Measurements from ENCODE around the gene PADI4.

PADI4 gene

DNA sequence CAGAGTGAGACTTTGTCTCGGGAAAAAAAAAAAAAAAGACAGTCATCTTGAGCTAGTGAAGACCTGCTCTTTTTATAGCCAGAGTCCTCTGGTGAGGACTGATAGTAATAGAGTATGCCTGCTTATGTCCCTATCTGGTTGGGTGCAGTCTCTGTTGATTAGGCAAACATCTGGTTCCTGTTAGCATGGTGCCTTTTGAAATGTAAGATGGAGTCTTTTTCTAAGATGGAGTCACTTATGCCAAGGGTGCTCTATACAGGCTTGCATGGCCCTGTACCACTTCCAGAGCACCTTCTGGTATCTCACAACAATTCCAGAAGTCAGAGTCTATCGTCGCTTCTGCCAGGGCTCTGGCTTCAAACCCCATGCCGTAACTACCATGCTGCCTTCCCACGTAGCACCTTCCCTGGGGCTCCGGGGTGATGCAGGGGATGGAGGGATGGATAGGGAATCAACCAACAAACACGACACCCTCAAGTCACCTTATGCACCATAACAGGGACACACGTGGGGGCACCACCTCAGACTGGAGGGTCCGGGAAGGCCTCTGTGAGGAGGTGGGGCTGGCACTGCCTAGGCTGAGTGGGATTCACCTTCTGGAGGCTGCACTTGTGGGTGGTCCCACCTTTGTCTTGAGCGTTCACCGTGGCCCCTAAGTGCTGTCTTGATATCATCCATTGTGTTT lies 52.4 kb downstream of the PADI4 start:
- TF ChIP-seq ISL1 (CRISPR knock-in tag; IDR thresholded peaks at IDR 0.05) (no peak), TOX (CRISPR knock-in tag; IDR thresholded peaks at IDR 0.05; ENCODE audit: borderline replicate concordance) (no peak), ZFP30 (CRISPR knock-in tag; IDR thresholded peaks at IDR 0.05) (no peak), RARB (CRISPR knock-in tag; IDR thresholded peaks at IDR 0.05) (no peak)
- TF ChIP-seq, protein P1, sequence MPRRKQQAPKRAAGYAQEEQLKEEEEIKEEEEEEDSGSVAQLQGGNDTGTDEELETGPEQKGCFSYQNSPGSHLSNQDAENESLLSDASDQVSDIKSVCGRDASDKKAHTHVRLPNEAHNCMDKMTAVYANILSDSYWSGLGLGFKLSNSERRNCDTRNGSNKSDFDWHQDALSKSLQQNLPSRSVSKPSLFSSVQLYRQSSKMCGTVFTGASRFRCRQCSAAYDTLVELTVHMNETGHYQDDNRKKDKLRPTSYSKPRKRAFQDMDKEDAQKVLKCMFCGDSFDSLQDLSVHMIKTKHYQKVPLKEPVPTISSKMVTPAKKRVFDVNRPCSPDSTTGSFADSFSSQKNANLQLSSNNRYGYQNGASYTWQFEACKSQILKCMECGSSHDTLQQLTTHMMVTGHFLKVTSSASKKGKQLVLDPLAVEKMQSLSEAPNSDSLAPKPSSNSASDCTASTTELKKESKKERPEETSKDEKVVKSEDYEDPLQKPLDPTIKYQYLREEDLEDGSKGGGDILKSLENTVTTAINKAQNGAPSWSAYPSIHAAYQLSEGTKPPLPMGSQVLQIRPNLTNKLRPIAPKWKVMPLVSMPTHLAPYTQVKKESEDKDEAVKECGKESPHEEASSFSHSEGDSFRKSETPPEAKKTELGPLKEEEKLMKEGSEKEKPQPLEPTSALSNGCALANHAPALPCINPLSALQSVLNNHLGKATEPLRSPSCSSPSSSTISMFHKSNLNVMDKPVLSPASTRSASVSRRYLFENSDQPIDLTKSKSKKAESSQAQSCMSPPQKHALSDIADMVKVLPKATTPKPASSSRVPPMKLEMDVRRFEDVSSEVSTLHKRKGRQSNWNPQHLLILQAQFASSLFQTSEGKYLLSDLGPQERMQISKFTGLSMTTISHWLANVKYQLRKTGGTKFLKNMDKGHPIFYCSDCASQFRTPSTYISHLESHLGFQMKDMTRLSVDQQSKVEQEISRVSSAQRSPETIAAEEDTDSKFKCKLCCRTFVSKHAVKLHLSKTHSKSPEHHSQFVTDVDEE (CRISPR knock-in tag; IDR thresholded peaks at IDR 0.05): peak; percentile 79
- ATAC-seq: no peak

DNA sequence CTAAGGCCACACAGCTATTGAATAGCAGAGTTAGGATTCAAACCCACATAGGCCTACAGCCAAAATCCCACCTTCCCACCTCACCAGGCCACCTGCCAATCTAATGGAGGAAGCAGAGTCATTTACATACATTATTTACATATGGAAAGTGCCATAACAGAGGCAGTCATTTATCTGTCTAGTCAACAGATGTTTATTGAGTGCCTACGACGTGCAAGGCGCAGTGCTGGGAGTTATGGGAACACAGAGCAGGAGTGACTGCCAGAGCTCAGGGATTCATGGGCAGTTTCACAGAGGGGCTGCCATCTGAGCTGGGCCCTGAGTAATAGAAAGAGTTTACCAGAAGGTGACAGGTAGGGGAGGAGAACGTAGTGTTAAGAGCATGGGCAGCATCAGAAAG lies 53.7 kb downstream of the PADI4 start:
- no peak for ATAC-seq
- TF ChIP-seq TOX (CRISPR knock-in tag; IDR thresholded peaks at IDR 0.05; ENCODE audit: borderline replicate concordance) (no peak), ARNTL (CRISPR knock-in tag; IDR thresholded peaks at IDR 0.05; ENCODE audit: borderline replicate concordance, low read depth) (no peak), ZNF565 (CRISPR knock-in tag; conservative IDR thresholded peaks at IDR 0.05; ENCODE audit: low read depth) (no peak), ISL1 (CRISPR knock-in tag; IDR thresholded peaks at IDR 0.05) (no peak), ZC3H10 (CRISPR knock-in tag; IDR thresholded peaks at IDR 0.05) (no peak), OSR1 (CRISPR knock-in tag; IDR thresholded peaks at IDR 0.05) (no peak), GLIS3 (CRISPR knock-in tag; IDR thresholded peaks at IDR 0.05) (no peak), TCF4 (CRISPR knock-in tag; IDR thresholded peaks at IDR 0.05; ENCODE audit: borderline replicate concordance) (no peak)
- TF ChIP-seq, protein P2, sequence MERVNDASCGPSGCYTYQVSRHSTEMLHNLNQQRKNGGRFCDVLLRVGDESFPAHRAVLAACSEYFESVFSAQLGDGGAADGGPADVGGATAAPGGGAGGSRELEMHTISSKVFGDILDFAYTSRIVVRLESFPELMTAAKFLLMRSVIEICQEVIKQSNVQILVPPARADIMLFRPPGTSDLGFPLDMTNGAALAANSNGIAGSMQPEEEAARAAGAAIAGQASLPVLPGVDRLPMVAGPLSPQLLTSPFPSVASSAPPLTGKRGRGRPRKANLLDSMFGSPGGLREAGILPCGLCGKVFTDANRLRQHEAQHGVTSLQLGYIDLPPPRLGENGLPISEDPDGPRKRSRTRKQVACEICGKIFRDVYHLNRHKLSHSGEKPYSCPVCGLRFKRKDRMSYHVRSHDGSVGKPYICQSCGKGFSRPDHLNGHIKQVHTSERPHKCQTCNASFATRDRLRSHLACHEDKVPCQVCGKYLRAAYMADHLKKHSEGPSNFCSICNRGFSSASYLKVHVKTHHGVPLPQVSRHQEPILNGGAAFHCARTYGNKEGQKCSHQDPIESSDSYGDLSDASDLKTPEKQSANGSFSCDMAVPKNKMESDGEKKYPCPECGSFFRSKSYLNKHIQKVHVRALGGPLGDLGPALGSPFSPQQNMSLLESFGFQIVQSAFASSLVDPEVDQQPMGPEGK (CRISPR knock-in tag; IDR thresholded peaks at IDR 0.05; ENCODE audit: borderline replicate concordance): no peak
- TF ChIP-seq, protein P3, sequence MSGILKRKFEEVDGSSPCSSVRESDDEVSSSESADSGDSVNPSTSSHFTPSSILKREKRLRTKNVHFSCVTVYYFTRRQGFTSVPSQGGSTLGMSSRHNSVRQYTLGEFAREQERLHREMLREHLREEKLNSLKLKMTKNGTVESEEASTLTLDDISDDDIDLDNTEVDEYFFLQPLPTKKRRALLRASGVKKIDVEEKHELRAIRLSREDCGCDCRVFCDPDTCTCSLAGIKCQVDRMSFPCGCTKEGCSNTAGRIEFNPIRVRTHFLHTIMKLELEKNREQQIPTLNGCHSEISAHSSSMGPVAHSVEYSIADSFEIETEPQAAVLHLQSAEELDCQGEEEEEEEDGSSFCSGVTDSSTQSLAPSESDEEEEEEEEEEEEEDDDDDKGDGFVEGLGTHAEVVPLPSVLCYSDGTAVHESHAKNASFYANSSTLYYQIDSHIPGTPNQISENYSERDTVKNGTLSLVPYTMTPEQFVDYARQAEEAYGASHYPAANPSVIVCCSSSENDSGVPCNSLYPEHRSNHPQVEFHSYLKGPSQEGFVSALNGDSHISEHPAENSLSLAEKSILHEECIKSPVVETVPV (CRISPR knock-in tag; IDR thresholded peaks at IDR 0.05): no peak
- TF ChIP-seq, protein P4, sequence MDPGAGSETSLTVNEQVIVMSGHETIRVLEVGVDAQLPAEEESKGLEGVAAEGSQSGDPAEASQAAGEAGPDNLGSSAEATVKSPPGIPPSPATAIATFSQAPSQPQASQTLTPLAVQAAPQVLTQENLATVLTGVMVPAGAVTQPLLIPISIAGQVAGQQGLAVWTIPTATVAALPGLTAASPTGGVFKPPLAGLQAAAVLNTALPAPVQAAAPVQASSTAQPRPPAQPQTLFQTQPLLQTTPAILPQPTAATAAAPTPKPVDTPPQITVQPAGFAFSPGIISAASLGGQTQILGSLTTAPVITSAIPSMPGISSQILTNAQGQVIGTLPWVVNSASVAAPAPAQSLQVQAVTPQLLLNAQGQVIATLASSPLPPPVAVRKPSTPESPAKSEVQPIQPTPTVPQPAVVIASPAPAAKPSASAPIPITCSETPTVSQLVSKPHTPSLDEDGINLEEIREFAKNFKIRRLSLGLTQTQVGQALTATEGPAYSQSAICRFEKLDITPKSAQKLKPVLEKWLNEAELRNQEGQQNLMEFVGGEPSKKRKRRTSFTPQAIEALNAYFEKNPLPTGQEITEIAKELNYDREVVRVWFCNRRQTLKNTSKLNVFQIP (CRISPR knock-in tag; IDR thresholded peaks at IDR 0.05; ENCODE audit: borderline replicate concordance, low read depth): no peak

DNA sequence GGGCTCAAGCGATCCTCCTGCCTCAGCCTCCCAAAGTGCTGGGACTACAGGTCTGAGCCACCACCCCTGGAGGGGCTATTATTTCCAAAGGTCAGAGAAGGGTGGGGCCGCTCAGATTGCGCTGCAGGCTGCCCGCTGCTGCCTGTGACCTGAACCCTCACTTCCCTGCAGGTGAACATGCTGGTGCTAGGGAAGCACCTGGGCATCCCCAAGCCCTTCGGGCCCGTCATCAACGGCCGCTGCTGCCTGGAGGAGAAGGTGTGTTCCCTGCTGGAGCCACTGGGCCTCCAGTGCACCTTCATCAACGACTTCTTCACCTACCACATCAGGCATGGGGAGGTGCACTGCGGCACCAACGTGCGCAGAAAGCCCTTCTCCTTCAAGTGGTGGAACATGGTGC lies 55.4 kb downstream of the PADI4 start:
- TF ChIP-seq ZFP30 (CRISPR knock-in tag; IDR thresholded peaks at IDR 0.05) (no peak), ARNTL (CRISPR knock-in tag; IDR thresholded peaks at IDR 0.05; ENCODE audit: borderline replicate concordance, low read depth) (no peak), ESRRG (CRISPR knock-in tag; IDR thresholded peaks at IDR 0.05) (no peak), ISL1 (CRISPR knock-in tag; IDR thresholded peaks at IDR 0.05) (no peak), CSDC2 (CRISPR knock-in tag; IDR thresholded peaks at IDR 0.05) (no peak), ZNF70 (CRISPR knock-in tag; IDR thresholded peaks at IDR 0.05) (no peak), PPARA (CRISPR knock-in tag; IDR thresholded peaks at IDR 0.05; ENCODE audit: borderline replicate concordance) (no peak), SNAI2 (CRISPR knock-in tag; IDR thresholded peaks at IDR 0.05) (no peak), ZC3H10 (CRISPR knock-in tag; IDR thresholded peaks at IDR 0.05) (no peak), GLIS3 (CRISPR knock-in tag; IDR thresholded peaks at IDR 0.05) (no peak), TCF4 (CRISPR knock-in tag; IDR thresholded peaks at IDR 0.05; ENCODE audit: borderline replicate concordance) (no peak), RARB (CRISPR knock-in tag; IDR thresholded peaks at IDR 0.05) (no peak), ZNF8 (CRISPR knock-in tag; IDR thresholded peaks at IDR 0.05) (no peak)
- TF ChIP-seq, protein P5, sequence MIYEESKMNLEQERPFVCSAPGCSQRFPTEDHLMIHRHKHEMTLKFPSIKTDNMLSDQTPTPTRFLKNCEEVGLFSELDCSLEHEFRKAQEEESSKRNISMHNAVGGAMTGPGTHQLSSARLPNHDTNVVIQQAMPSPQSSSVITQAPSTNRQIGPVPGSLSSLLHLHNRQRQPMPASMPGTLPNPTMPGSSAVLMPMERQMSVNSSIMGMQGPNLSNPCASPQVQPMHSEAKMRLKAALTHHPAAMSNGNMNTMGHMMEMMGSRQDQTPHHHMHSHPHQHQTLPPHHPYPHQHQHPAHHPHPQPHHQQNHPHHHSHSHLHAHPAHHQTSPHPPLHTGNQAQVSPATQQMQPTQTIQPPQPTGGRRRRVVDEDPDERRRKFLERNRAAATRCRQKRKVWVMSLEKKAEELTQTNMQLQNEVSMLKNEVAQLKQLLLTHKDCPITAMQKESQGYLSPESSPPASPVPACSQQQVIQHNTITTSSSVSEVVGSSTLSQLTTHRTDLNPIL (CRISPR knock-in tag; IDR thresholded peaks at IDR 0.05; ENCODE audit: low read depth): no peak
- TF ChIP-seq, protein P1 (CRISPR knock-in tag; IDR thresholded peaks at IDR 0.05): no peak
- TF ChIP-seq, protein P3 (CRISPR knock-in tag; IDR thresholded peaks at IDR 0.05): no peak
- no peak for ATAC-seq

All from SK-N-SH treated with all-trans-retinoic acid at 6 μM for 48 hours (cell line).